CD4-positive, alpha-beta memory T cell (primary cell): ENCODE results near the gene MFSD11. TPM values are rescaled to one million over a fixed set of nuclear protein-coding genes. Genes with fewer than 3 reads are reported as not detected.
A peak's percentile ranks its signal among the peaks of the same experiment; 100 is the strongest.
"Not testable (repeated sequence)": the region's sequence is repeated elsewhere in the genome, so short reads cannot be mapped to it uniquely, and the experiment has no call there.

ENCODE experiments used
- CTCF ChIA-PET: fragments of 350-600 bp; sonication (Branson Sonifier 250); formaldehyde crosslinking; loops from one replicate; lab custom pipeline; 2021; ENCODE audit warnings: inconsistent platforms; ENCODE audit not compliant: partially characterized antibody; lab: Charles Lee
- POLR2A ChIA-PET: fragments of 350-600 bp; sonication (Branson Sonifier 250); formaldehyde crosslinking; loops from one replicate; lab custom pipeline; 2021; ENCODE audit not compliant: partially characterized antibody; lab: Charles Lee
- DNase-seq, 5 donors: peaks; one replicate each; pipeline versions ENCODE4 v3.0.0 to v3.0.0-alpha.2; 2020 to 2022; ENCODE audit warnings: mixed read lengths in 1 of 5
- H3K27ac ChIP-seq: one replicate; pipeline ENCODE4 v1.7.0; 2013; ENCODE audit warnings: low read depth, low read length
- H3K27me3 ChIP-seq: 2 replicates; pipeline ENCODE4 v1.7.0; 2013; ENCODE audit warnings: mild to moderate bottlenecking, low read length, moderate library complexity; ENCODE audit not compliant: insufficient read depth
- H3K36me3 ChIP-seq: 2 replicates; pipeline ENCODE4 v1.7.0; 2013; ENCODE audit warnings: mild to moderate bottlenecking, low read length, moderate library complexity; ENCODE audit not compliant: insufficient read depth
- H3K4me1 ChIP-seq: 2 replicates; pipeline ENCODE4 v1.7.0; 2013; ENCODE audit warnings: mild to moderate bottlenecking, low read length, moderate library complexity; ENCODE audit not compliant: insufficient read depth
- H3K4me3 ChIP-seq, 2 donors: one replicate each; pipeline ENCODE4 v1.7.0; 2013; ENCODE audit warnings: low read length in 2 of 2, mild to moderate bottlenecking in 1 of 2
- H3K9me3 ChIP-seq, 2 donors: one replicate each; pipeline ENCODE4 v1.7.0; 2013; ENCODE audit warnings: low read length in 2 of 2, control low read depth in 1 of 2; ENCODE audit not compliant: control insufficient read depth in 1 of 2
- H3K27ac Mint-ChIP-seq, 7 donors: one replicate each; pipeline ENCODE4 v1.8.0; 2020 to 2021; ENCODE audit warnings: mixed read lengths in 7 of 7, mild to moderate bottlenecking in 6 of 7, inconsistent platforms in 3 of 7, moderate library complexity in 3 of 7
- H3K27me3 Mint-ChIP-seq, 2 donors: one replicate each; pipeline ENCODE4 v1.8.0; 2020 to 2021; ENCODE audit warnings: mixed read lengths in 2 of 2
- H3K36me3 Mint-ChIP-seq, 2 donors: one replicate each; pipeline ENCODE4 v1.8.0; 2020 to 2021; ENCODE audit warnings: mixed read lengths in 2 of 2, inconsistent platforms in 1 of 2, mild to moderate bottlenecking in 1 of 2
- H3K4me1 Mint-ChIP-seq, 4 donors: one replicate each; pipeline ENCODE4 v1.8.0; 2020 to 2021; ENCODE audit warnings: mixed read lengths in 4 of 4, mild to moderate bottlenecking in 1 of 4
- H3K4me3 Mint-ChIP-seq, 8 donors: one replicate each; pipeline ENCODE4 v1.8.0; 2020 to 2021; ENCODE audit warnings: mixed read lengths in 8 of 8, mild to moderate bottlenecking in 7 of 8, moderate library complexity in 6 of 8, inconsistent platforms in 3 of 8
- H3K9me3 Mint-ChIP-seq, 8 donors: one replicate each; pipeline ENCODE4 v1.8.0; 2020 to 2021; ENCODE audit warnings: mixed read lengths in 8 of 8, mild to moderate bottlenecking in 5 of 8, inconsistent platforms in 3 of 8, moderate library complexity in 1 of 8
- intact Hi-C: fragments of 100-400 bp; cut with micrococcal nuclease; formaldehyde crosslinking; loops from one replicate; pipeline ENCODE4 v1.15.1; 2023
- polyA plus RNA-seq, 2 donors: library from polyadenylated mRNA; unstranded; fragments of 300-500 nt; fragmentation: Illumina TruSeq; gene quantifications; one replicate each; pipeline ENCODE4 v1.2.3, GENCODE V29; 2021
- total RNA-seq, 2 experiments: library from RNA; stranded (reverse); gene quantifications; one replicate each; pipeline ENCODE4 v1.2.3, GENCODE V29; 2021

The MFSD11 gene
- total and polyA plus RNA-seq, 4 experiments from 2014 or later, result 23.1 to 37.8 (median 33.7) TPM

GRCh38 chr17:76783146-76783545 lies 45.2 kb downstream of the MFSD11 start:
- H3K27me3 Mint-ChIP-seq, result no peaks in the 10 kb centered on the region

GRCh38 chr17:76784926-76785325 lies 47.0 kb downstream of the MFSD11 start:
- Mint-ChIP-seq H3K36me3 (peaks cover 10 to 15% of the 10 kb centered on the region in 2 donors), H3K27me3 (no peaks in the 10 kb centered on the region), H3K27ac (peak overlapping the region in 1 of 7 donors; percentile 1)

More at GRCh38 chr17:76783146-76783545, 45.2 kb downstream of the MFSD11 start:
- H3K9me3 Mint-ChIP-seq, result no peaks in the 10 kb centered on the region
- intact Hi-C loops, result no loop called here
- no peak overlapping the region for H3K4me3 Mint-ChIP-seq
- ChIA-PET CTCF (no interaction called here), POLR2A (no interaction called here)
- H3K36me3 ChIP-seq, result peaks cover 7% of the 10 kb centered on the region
- no peaks in the 10 kb centered on the region for H3K27me3 ChIP-seq
- H3K36me3 Mint-ChIP-seq, result peaks cover 15 to 24% of the 10 kb centered on the region in 2 donors
- H3K4me1 Mint-ChIP-seq, result peaks cover 0 to 4% (median 3%) of the 10 kb centered on the region in 4 donors
- H3K27ac ChIP-seq, result no peak overlapping the region
- no peak for DNase-seq
- H3K4me1 ChIP-seq, result peaks cover 6% of the 10 kb centered on the region
- no peak overlapping the region for H3K4me3 ChIP-seq
- no peaks in the 10 kb centered on the region for H3K9me3 ChIP-seq
- no peak overlapping the region for H3K27ac Mint-ChIP-seq

GRCh38 chr17:76787866-76788265 lies 49.9 kb downstream of the MFSD11 start:
- peaks cover 10 to 16% (median 14%) of the 10 kb centered on the region in 4 donors for H3K4me1 Mint-ChIP-seq
- H3K9me3 ChIP-seq, H3K4me3 ChIP-seq, H3K9me3 Mint-ChIP-seq, H3K36me3 ChIP-seq, H3K27me3 ChIP-seq, H3K4me3 Mint-ChIP-seq, H3K27ac ChIP-seq, H3K27ac Mint-ChIP-seq, intact Hi-C loops, CTCF ChIA-PET, DNase-seq, H3K27me3 Mint-ChIP-seq, H3K36me3 Mint-ChIP-seq: not testable (repeated sequence)
- peaks cover 20% of the 10 kb centered on the region for H3K4me1 ChIP-seq
- POLR2A ChIA-PET, result interaction anchor here (1.1 to 2.9 kb wide), 2 partner anchors 15 to 51 kb away, joined by 4 to 9 read pairs; partner anchors contain the start of genes MFSD11 and SRSF2

More at GRCh38 chr17:76784926-76785325, 47.0 kb downstream of the MFSD11 start:
- H3K4me1 Mint-ChIP-seq, result peaks cover 0 to 4% (median 3%) of the 10 kb centered on the region in 4 donors
- H3K9me3 Mint-ChIP-seq, result no peaks in the 10 kb centered on the region
- H3K4me1 ChIP-seq, result peaks cover 6% of the 10 kb centered on the region
- no peaks in the 10 kb centered on the region for H3K36me3 ChIP-seq
- CTCF ChIA-PET, result no interaction called here
- no peaks in the 10 kb centered on the region for H3K27me3 ChIP-seq
- intact Hi-C loops, result no loop called here
- DNase-seq, result no peak
- H3K9me3 ChIP-seq, result no peaks in the 10 kb centered on the region
- no peak overlapping the region for H3K4me3 ChIP-seq
- H3K27ac ChIP-seq, result no peak overlapping the region
- POLR2A ChIA-PET, result no interaction called here
- H3K4me3 Mint-ChIP-seq, result no peak overlapping the region

GRCh38 chr17:76789235-76789788 lies 51.4 kb downstream of the MFSD11 start:
- peaks cover 0 to 9% of the 10 kb centered on the region in 2 donors for H3K36me3 Mint-ChIP-seq
- Histone ChIP-seq H3K27me3 (no peaks in the 10 kb centered on the region), H3K4me1 (peaks cover 20% of the 10 kb centered on the region), H3K9me3 (no peaks in the 10 kb centered on the region), H3K27ac (no peak overlapping the region), H3K4me3 (no peak overlapping the region), H3K36me3 (no peaks in the 10 kb centered on the region)
- H3K9me3 Mint-ChIP-seq, result no peaks in the 10 kb centered on the region
- CTCF ChIA-PET, result no interaction called here
- peaks cover 10 to 16% (median 14%) of the 10 kb centered on the region in 4 donors for H3K4me1 Mint-ChIP-seq
- H3K27me3 Mint-ChIP-seq, result no peaks in the 10 kb centered on the region
- H3K4me3 Mint-ChIP-seq, result no peak overlapping the region
- POLR2A ChIA-PET, result interaction anchor here (0.7 kb wide), 1 partner anchor 18 kb away, joined by 3 read pairs; no protein-coding TSS in a partner anchor
- no peak for DNase-seq
- peak overlapping the region in 1 of 7 donors; percentile 29 for H3K27ac Mint-ChIP-seq
- intact Hi-C loops, result no loop called here

- peaks cover 0 to 9% of the 10 kb centered on the region in 2 donors for H3K36me3 Mint-ChIP-seq
- H3K4me3 ChIP-seq, result no peak overlapping the region
- H3K27me3 Mint-ChIP-seq, result no peaks in the 10 kb centered on the region
- H3K27ac ChIP-seq, result peak overlapping the region; percentile 18
- no peaks in the 10 kb centered on the region for H3K9me3 ChIP-seq
- H3K27ac Mint-ChIP-seq, result peak overlapping the region; percentile 69 to 87 (median 78)
- peak in 4 of 5 donors; percentile 10 to 65 (median 20) for DNase-seq
- CTCF ChIA-PET, result interaction anchor here (1.2 kb wide), 1 partner anchor 13 kb away, joined by 4 read pairs; no protein-coding TSS in a partner anchor
- H3K9me3 Mint-ChIP-seq, result no peaks in the 10 kb centered on the region
- H3K4me3 Mint-ChIP-seq, result peak overlapping the region; percentile 54 to 83 (median 70)
- H3K4me1 Mint-ChIP-seq, result peaks cover 11 to 17% (median 13%) of the 10 kb centered on the region in 4 donors
- peaks cover 19% of the 10 kb centered on the region for H3K4me1 ChIP-seq
- no peaks in the 10 kb centered on the region for H3K27me3 ChIP-seq
- no peaks in the 10 kb centered on the region for H3K36me3 ChIP-seq
- intact Hi-C loops, result no loop called here
- POLR2A ChIA-PET, result interaction anchor here (0.6 to 2.3 kb wide), 4 partner anchors 19 to 64 kb away, joined by 3 to 9 read pairs (median 6); partner anchors contain the start of genes JMJD6 and METTL23
Observed at GRCh38 chr17:76791053-76791980, 53.4 kb downstream of the MFSD11 start.

GRCh38 chr17:76792348-76792747 lies 54.4 kb downstream of the MFSD11 start:
- DNase-seq, result no peak
- Histone ChIP-seq H3K9me3 (no peaks in the 10 kb centered on the region), H3K27me3 (no peaks in the 10 kb centered on the region), H3K4me3 (no peak overlapping the region), H3K36me3 (no peaks in the 10 kb centered on the region), H3K4me1 (peaks cover 14% of the 10 kb centered on the region), H3K27ac (no peak overlapping the region)
- no peaks in the 10 kb centered on the region for H3K27me3 Mint-ChIP-seq
- peak overlapping the region in 1 of 8 donors; percentile 40 for H3K4me3 Mint-ChIP-seq
- H3K27ac Mint-ChIP-seq, result no peak overlapping the region
- H3K36me3 Mint-ChIP-seq, result peaks cover 0 to 9% of the 10 kb centered on the region in 2 donors
- intact Hi-C loops, result no loop called here
- no peaks in the 10 kb centered on the region for H3K9me3 Mint-ChIP-seq
- POLR2A ChIA-PET, result interaction anchor here (2.3 kb wide), 1 partner anchor 20 kb away, joined by 6 read pairs; no protein-coding TSS in a partner anchor
- peaks cover 11 to 15% (median 12%) of the 10 kb centered on the region in 4 donors for H3K4me1 Mint-ChIP-seq
- CTCF ChIA-PET, result no interaction called here

GRCh38 chr17:76793775-76794174 lies 55.9 kb downstream of the MFSD11 start:
- peak overlapping the region in 1 of 7 donors; percentile 19 for H3K27ac Mint-ChIP-seq
- intact Hi-C loops, result no loop called here

More at GRCh38 chr17:76793775-76794174, 55.9 kb downstream of the MFSD11 start:
- H3K4me1 ChIP-seq, result peaks cover 14% of the 10 kb centered on the region
- no peaks in the 10 kb centered on the region for H3K27me3 ChIP-seq
- CTCF ChIA-PET, result no interaction called here
- no peak overlapping the region for H3K27ac ChIP-seq
- H3K27me3 Mint-ChIP-seq, result no peaks in the 10 kb centered on the region
- H3K36me3 Mint-ChIP-seq, result peaks cover 0 to 9% of the 10 kb centered on the region in 2 donors
- no peaks in the 10 kb centered on the region for H3K9me3 Mint-ChIP-seq
- H3K4me3 ChIP-seq, result no peak overlapping the region
- peaks cover 11 to 15% (median 12%) of the 10 kb centered on the region in 4 donors for H3K4me1 Mint-ChIP-seq
- H3K4me3 Mint-ChIP-seq, result no peak overlapping the region
- no peak for DNase-seq
- H3K9me3 ChIP-seq, result no peaks in the 10 kb centered on the region
- H3K36me3 ChIP-seq, result no peaks in the 10 kb centered on the region
- POLR2A ChIA-PET, result no interaction called here
